Keratinocyte (primary cell): ENCODE results near the gene LMNA. TPM values are rescaled to one million over a fixed set of nuclear protein-coding genes. Genes with fewer than 3 reads are reported as not detected.

Source experiments
- DNase-seq: peaks from one replicate; pipeline ENCODE4 v3.0.0-alpha.2; 2011; ENCODE audit warnings: low read depth, missing footprints, low spot score
- FAIRE-seq: peaks from 2 replicates; lab custom pipeline; 2011; peaks lifted over from hg19 to GRCh38; lab: Jason Lieb, UNC
- H2AFZ ChIP-seq: 2 replicates; pipeline ENCODE4 v1.6.0; 2012; ENCODE audit warnings: low read length, control low read depth, inconsistent platforms; ENCODE audit not compliant: control insufficient read depth
- H3K27ac ChIP-seq: 2 replicates; pipeline ENCODE4 v1.5.1; 2011; ENCODE audit warnings: low read length; ENCODE audit not compliant: control insufficient read depth, insufficient read depth
- H3K27me3 ChIP-seq: 3 replicates; pipeline ENCODE4 v1.6.0; 2011; ENCODE audit warnings: low read length; ENCODE audit not compliant: control insufficient read depth, insufficient read depth; ENCODE audit errors: extremely low read depth
- H3K36me3 ChIP-seq, 2 experiments: 2 replicates in 1 of 2; 3 replicates in 1 of 2; pipeline ENCODE4 v1.5.1; 2011; ENCODE audit warnings: low read length in 2 of 2, mild to moderate bottlenecking in 1 of 2; ENCODE audit not compliant: control insufficient read depth in 2 of 2, insufficient read depth in 2 of 2; ENCODE audit errors: extremely low read depth in 1 of 2
- H3K4me1 ChIP-seq: 3 replicates; pipeline ENCODE4 v1.5.1; 2011; ENCODE audit warnings: low read length; ENCODE audit not compliant: control insufficient read depth, insufficient read depth; ENCODE audit errors: extremely low read depth
- H3K4me2 ChIP-seq: 3 replicates; pipeline ENCODE4 v1.6.0; 2011; ENCODE audit warnings: low read depth, low read length; ENCODE audit not compliant: control insufficient read depth, insufficient read depth; ENCODE audit errors: extremely low read depth
- H3K4me3 ChIP-seq, 3 experiments: fragments of 200-600 bp in 1 of 3; sonication (generic) in 1 of 3; 2 replicates in 2 of 3; 3 replicates in 1 of 3; pipeline ENCODE4 v1.5.1; 2011 to 2016; ENCODE audit warnings: low read length in 3 of 3, mild to moderate bottlenecking in 3 of 3, control low read depth in 2 of 3, inconsistent platforms in 1 of 3, low read depth in 1 of 3, mixed read lengths in 1 of 3, mixed run types in 1 of 3, moderate library complexity in 1 of 3; ENCODE audit not compliant: control insufficient read depth in 2 of 3, insufficient read depth in 2 of 3; ENCODE audit errors: extremely low read depth in 1 of 3
- H3K79me2 ChIP-seq: 2 replicates; pipeline ENCODE4 v1.6.0; 2012; ENCODE audit warnings: low read length; ENCODE audit not compliant: control insufficient read depth, insufficient read depth
- H3K9ac ChIP-seq: 3 replicates; pipeline ENCODE4 v1.6.0; 2011; ENCODE audit warnings: low read length; ENCODE audit not compliant: control insufficient read depth, insufficient read depth; ENCODE audit errors: extremely low read depth
- H3K9me1 ChIP-seq: 3 replicates; pipeline ENCODE4 v1.6.0; 2011; ENCODE audit warnings: low read length; ENCODE audit not compliant: control insufficient read depth, insufficient read depth; ENCODE audit errors: extremely low read depth
- H3K9me3 ChIP-seq: 2 replicates; pipeline ENCODE4 v1.5.1; 2012; ENCODE audit warnings: low read depth, low read length; ENCODE audit not compliant: control insufficient read depth
- H4K20me1 ChIP-seq: 3 replicates; pipeline ENCODE4 v1.6.0; 2011; ENCODE audit warnings: low read length; ENCODE audit not compliant: control insufficient read depth, insufficient read depth; ENCODE audit errors: extremely low read depth
- EZH2 ChIP-seq: IDR thresholded peaks from one replicate; pipeline ENCODE4 v1.6.1; 2012; ENCODE audit warnings: inconsistent platforms, mild to moderate bottlenecking, low read length, moderate library complexity
- dilution Hi-C: fragments of 300-500 bp; cut with MboI; formaldehyde crosslinking; loops from one replicate; pipeline ENCODE4 v1.7.0; 2020; ENCODE audit warnings: low sequenced_read_pairs; ENCODE audit not compliant: extremely low pct_ligation_motif_present
- polyA plus RNA-seq, 5 experiments: library from polyadenylated mRNA; depleted of rRNA in 3 of 5; stranded (reverse) in 3 of 5; stranded (forward) in 1 of 5; unstranded in 1 of 5; fragments of >200 nt; gene quantifications; 1 replicate in 1 of 5; 2 replicates in 3 of 5; 3 replicates in 1 of 5; pipeline versions ENCODE4 v1.2.1 to v1.2.3, GENCODE V29; 2011 to 2012; ENCODE audit warnings: missing spikeins in 2 of 5, low read depth in 1 of 5, low replicate concordance in 1 of 5
- TF ChIP-seq, protein P1 (sequence below), 3 experiments: IDR thresholded peaks in 1 of 3; conservative IDR thresholded peaks in 1 of 3; optimal IDR thresholded peaks in 1 of 3; 2 replicates in 2 of 3; 3 replicates in 1 of 3; pipeline versions ENCODE3 to v1.5.1; 2011; ENCODE audit warnings: low read length in 3 of 3, mild to moderate bottlenecking in 3 of 3, moderate library complexity in 2 of 3, control low read depth in 1 of 3, inconsistent platforms in 1 of 3; ENCODE audit not compliant: insufficient read depth in 2 of 3; ENCODE audit errors: extremely low read depth in 1 of 3

LMNA gene
- polyA plus RNA-seq, 1 donor (not counting 4 experiments of a cell fraction or from before 2014, with no cell fraction given) = 444 TPM

DNA sequence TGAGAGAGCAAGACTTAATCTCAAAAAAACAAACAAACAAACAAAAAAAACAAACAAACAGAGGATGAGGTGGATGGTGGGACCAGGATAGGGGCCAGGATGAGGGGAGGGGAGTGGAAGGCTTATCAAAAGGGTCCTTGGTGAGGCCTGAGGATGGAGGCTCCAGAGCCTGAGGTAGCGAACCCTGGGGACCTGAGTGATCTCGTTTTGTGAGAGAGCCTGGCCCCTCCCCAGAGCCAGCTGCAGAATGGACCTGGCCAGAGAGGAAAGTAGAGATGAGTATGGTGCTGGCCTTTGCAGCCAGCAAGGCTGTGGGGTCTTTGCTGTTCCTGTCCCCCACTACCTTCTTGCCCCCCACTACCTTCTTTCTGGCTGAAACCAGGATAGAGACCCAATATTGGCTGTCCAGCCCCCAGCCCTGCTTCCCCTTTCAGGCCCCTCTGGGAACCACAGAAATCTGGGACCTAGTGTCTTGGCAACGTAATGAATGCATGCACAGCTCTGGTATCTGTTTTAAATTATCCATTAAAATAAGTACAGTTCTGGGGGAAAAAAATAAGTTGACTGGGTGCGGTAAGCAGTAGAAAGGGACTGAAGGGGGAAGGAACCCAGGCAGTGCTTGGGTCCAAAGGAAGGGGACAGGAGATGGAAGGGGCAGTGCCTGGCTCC, 1.1 kb upstream of the LMNA start:
- no peak for DNase-seq
- peaks cover 2 to 4% of the 10 kb centered on the region in 2 experiments for H3K36me3 ChIP-seq
- no peaks in the 10 kb centered on the region for H3K9me3 ChIP-seq
- H3K9ac ChIP-seq = peak overlapping the region; percentile 100
- dilution Hi-C loops = no loop called here
- no peaks in the 10 kb centered on the region for H3K27me3 ChIP-seq
- no peak for FAIRE-seq
- TF ChIP-seq EZH2 = no peak
- TF ChIP-seq, protein P1, sequence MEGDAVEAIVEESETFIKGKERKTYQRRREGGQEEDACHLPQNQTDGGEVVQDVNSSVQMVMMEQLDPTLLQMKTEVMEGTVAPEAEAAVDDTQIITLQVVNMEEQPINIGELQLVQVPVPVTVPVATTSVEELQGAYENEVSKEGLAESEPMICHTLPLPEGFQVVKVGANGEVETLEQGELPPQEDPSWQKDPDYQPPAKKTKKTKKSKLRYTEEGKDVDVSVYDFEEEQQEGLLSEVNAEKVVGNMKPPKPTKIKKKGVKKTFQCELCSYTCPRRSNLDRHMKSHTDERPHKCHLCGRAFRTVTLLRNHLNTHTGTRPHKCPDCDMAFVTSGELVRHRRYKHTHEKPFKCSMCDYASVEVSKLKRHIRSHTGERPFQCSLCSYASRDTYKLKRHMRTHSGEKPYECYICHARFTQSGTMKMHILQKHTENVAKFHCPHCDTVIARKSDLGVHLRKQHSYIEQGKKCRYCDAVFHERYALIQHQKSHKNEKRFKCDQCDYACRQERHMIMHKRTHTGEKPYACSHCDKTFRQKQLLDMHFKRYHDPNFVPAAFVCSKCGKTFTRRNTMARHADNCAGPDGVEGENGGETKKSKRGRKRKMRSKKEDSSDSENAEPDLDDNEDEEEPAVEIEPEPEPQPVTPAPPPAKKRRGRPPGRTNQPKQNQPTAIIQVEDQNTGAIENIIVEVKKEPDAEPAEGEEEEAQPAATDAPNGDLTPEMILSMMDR (optimal IDR thresholded peaks at IDR 0.05 in 1 of 3, IDR thresholded peaks at IDR 0.05 in 1 of 3, conservative IDR thresholded peaks at IDR 0.05 in 1 of 3; ENCODE audit: extremely low read depth in 1 of 3, insufficient read depth in 2 of 3, low read length in 3 of 3) = no peak
- peak overlapping the region; percentile 96 for H3K27ac ChIP-seq
- peaks cover 25% of the 10 kb centered on the region for H3K4me1 ChIP-seq
- peaks cover 15% of the 10 kb centered on the region for H4K20me1 ChIP-seq
- no peak overlapping the region for H2AFZ ChIP-seq
- H3K79me2 ChIP-seq = peaks cover 38% of the 10 kb centered on the region
- H3K9me1 ChIP-seq = no peaks in the 10 kb centered on the region
- H3K4me3 ChIP-seq = no peak overlapping the region
- H3K4me2 ChIP-seq = peak overlapping the region; percentile 82

DNA sequence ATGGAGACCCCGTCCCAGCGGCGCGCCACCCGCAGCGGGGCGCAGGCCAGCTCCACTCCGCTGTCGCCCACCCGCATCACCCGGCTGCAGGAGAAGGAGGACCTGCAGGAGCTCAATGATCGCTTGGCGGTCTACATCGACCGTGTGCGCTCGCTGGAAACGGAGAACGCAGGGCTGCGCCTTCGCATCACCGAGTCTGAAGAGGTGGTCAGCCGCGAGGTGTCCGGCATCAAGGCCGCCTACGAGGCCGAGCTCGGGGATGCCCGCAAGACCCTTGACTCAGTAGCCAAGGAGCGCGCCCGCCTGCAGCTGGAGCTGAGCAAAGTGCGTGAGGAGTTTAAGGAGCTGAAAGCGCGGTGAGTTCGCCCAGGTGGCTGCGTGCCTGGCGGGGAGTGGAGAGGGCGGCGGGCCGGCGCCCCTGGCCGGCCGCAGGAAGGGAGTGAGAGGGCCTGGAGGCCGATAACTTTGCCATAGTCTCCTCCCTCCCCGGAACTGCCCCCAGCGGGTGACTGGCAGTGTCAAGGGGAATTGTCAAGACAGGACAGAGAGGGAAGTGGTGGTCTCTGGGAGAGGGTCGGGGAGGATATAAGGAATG, 505 bp downstream of the LMNA start:
- Histone ChIP-seq H3K4me3 (peak overlapping the region; percentile 77 to 99 (median 84)), H3K27ac (peak overlapping the region; percentile 96), H2AFZ (no peak overlapping the region), H3K27me3 (no peaks in the 10 kb centered on the region), H3K4me1 (peaks cover 38% of the 10 kb centered on the region), H4K20me1 (peaks cover 25% of the 10 kb centered on the region), H3K9me3 (no peaks in the 10 kb centered on the region), H3K9me1 (peaks cover 1% of the 10 kb centered on the region), H3K79me2 (peaks cover 53% of the 10 kb centered on the region), H3K9ac (peak overlapping the region; percentile 100), H3K36me3 (peaks cover 2 to 8% of the 10 kb centered on the region in 2 experiments), H3K4me2 (peak overlapping the region; percentile 66)
- dilution Hi-C loops = no loop called here
- no peak for FAIRE-seq
- DNase-seq = no peak
- no peak for TF ChIP-seq EZH2
- TF ChIP-seq, protein P1 (optimal IDR thresholded peaks at IDR 0.05 in 1 of 3, IDR thresholded peaks at IDR 0.05 in 1 of 3, conservative IDR thresholded peaks at IDR 0.05 in 1 of 3; ENCODE audit: extremely low read depth in 1 of 3, insufficient read depth in 2 of 3, low read length in 3 of 3) = no peak
